HG03097 (cell line): ENCODE measurements around the gene PPM1H.
A peak's percentile ranks its signal among the peaks of the same experiment; 100 is the strongest.
"Not testable (repeated sequence)": the region's sequence is repeated elsewhere in the genome, so short reads cannot be mapped to it uniquely, and the experiment has no call there.

ENCODE experiments used
- ATAC-seq: cut with Tn5 transposase; IDR thresholded peaks from one replicate; pipeline ENCODE4 v1.9.1; 2021; ENCODE audit not compliant: unreplicated experiment, low FRiP score

The PPM1H gene

GRCh38 chr12:62774794-62775193, 160.2 kb downstream of the PPM1H start:
- ATAC-seq = no peak

GRCh38 chr12:62772416-62772955, 162.5 kb downstream of the PPM1H start:
- ATAC-seq = no peak

- ATAC-seq = no peak
Measured at GRCh38 chr12:62771828-62772227, 163.1 kb downstream of the PPM1H start.

GRCh38 chr12:62770381-62770780, 164.6 kb downstream of the PPM1H start:
- ATAC-seq = no peak

- no peak for ATAC-seq
Measured at GRCh38 chr12:62769076-62769619, 165.8 kb downstream of the PPM1H start.

- no peak for ATAC-seq
Measured at GRCh38 chr12:62767946-62768345, 167.0 kb downstream of the PPM1H start.

- ATAC-seq = no peak
Measured at GRCh38 chr12:62767496-62767895, 167.5 kb downstream of the PPM1H start.

GRCh38 chr12:62766496-62766895, 168.5 kb downstream of the PPM1H start:
- no peak for ATAC-seq

- no peak for ATAC-seq
Measured at GRCh38 chr12:62763861-62764645, 170.9 kb downstream of the PPM1H start.

GRCh38 chr12:62763312-62763711, 171.6 kb downstream of the PPM1H start:
- no peak for ATAC-seq

- ATAC-seq = no peak
Measured at GRCh38 chr12:62762645-62763044, 172.3 kb downstream of the PPM1H start.

GRCh38 chr12:62761658-62762057, 173.3 kb downstream of the PPM1H start:
- ATAC-seq = no peak

GRCh38 chr12:62760779-62761178, 174.2 kb downstream of the PPM1H start:
- ATAC-seq = peak; percentile 94

GRCh38 chr12:62760341-62760740, 174.6 kb downstream of the PPM1H start:
- not testable (repeated sequence) for ATAC-seq

GRCh38 chr12:62758216-62758615, 176.7 kb downstream of the PPM1H start:
- ATAC-seq = no peak

GRCh38 chr12:62757048-62757447, 177.9 kb downstream of the PPM1H start:
- no peak for ATAC-seq

- ATAC-seq = no peak
Measured at GRCh38 chr12:62754706-62755105, 180.2 kb downstream of the PPM1H start.

- ATAC-seq = no peak
Measured at GRCh38 chr12:62751810-62752155, 183.2 kb downstream of the PPM1H start.

GRCh38 chr12:62750941-62751809, 183.8 kb downstream of the PPM1H start:
- ATAC-seq = no peak

- no peak for ATAC-seq
Measured at GRCh38 chr12:62749586-62749985, 185.4 kb downstream of the PPM1H start.

GRCh38 chr12:62748941-62749468, 185.9 kb downstream of the PPM1H start:
- ATAC-seq = no peak
